ENCODE data around the gene DVL3.
A peak's percentile ranks its signal among the peaks of the same experiment; 100 is the strongest.

Gene DVL3

GRCh38 chr3:184177767-184178306 is 22.7 kb downstream of the DVL3 start:
- DNase-seq: no peak

DNA sequence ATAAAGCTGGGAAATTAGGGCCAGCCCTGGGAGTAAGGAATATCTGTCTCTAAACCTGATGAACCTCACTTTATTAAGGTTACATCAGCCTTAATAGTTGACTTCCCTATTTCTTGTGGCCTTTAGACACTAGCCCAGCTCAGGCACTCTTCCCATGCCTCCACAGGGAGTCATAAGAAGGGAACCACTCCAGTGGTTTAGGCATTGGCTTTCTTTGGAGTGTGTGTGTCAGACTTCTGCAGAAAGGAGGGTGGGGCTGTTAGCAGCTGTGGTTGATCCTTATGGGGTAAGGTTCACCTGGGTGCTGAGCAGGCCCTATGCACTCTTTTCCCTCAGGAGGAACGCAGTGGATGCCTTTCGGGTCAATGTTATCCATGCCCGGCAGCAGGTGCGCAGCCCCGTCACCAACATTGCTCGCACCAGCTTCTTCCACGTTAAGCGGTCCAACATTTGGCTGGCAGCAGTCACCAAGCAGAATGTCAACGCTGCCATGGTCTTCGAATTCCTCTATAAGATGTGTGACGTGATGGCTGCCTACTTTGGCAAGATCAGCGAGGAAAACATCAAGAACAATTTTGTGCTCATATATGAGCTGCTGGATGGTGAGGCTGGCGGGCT is 23.5 kb downstream of the DVL3 start:
- DNase-seq: no peak

- DNase-seq: no peak
Observed at GRCh38 chr3:184180165-184180564, 25.0 kb downstream of the DVL3 start.

GRCh38 chr3:184181596-184181995 is 26.4 kb downstream of the DVL3 start:
- no peak for DNase-seq

- no peak for DNase-seq
Observed at GRCh38 chr3:184183679-184184078, 28.5 kb downstream of the DVL3 start.

- DNase-seq: no peak
Observed at GRCh38 chr3:184184546-184185230, 29.5 kb downstream of the DVL3 start.

DNA sequence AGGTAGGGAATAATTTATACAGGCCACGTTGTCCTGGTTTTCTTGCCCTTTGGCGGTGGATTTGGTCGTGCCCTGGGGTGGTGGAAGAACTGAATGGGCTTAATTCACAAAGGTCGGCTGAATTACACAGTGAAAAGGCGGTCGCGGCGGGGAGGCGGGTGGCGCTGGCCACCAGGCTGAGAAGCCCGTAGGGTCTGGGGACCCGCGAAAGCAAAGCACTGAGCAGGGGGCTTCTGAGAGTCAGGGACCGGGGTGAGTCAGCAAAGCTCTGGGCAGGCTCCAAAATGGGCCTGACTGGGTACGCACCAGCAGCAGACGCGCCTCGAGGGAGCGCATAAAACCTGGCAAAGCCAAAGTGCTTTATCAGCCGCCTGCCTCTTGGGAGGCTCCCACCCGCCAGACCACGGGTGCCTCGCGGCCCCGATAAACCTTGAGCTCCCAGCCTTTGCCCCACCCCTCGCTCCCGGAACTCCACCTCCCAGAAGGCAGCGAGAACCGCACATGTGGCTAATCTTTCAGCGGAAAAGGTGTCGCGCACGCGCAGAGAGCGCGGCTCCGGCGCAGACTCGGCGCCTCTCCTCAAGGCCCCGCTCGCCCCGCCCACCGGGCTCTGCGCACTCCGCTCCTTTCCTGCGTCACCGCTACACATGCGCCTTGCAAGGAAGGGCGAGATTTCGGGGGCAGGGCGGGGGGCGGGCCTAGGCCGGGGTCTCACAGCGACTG is 30.4 kb downstream of the DVL3 start:
- DNase-seq: peak; percentile 96

DNA sequence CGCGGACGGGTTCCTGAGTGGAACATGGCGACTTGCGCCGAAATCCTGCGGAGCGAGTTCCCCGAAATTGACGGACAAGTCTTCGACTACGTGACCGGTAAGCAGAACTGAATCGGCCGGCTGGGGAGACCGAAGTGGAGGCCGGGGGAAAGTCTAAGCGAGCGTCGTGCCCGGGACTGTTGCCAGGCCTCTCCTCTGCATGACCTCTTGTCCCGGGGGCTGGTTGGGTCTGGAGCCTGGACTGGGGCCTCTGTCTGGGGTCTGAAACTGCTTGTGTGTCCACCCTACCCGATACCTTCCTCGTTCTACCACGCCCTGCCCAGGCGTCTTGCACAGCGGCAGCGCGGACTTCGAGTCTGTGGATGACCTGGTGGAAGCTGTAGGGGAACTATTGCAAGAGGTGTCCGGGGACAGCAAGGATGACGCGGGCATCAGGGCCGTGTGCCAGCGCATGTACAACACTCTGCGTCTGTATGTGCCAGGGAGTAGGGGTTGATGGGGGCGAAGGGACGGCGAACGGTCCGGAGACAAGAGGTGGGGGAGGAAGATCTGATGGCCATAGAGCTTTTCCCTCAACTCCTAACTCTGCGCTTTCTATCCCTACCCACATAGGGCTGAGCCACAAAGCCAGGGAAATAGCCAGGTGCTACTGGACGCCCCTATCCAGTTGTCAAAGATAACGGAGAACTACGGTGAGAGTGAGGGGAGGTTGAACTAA is 31.2 kb downstream of the DVL3 start, which contains the start of gene ABCF3:
Gene ABCF3 (plus strand): TSS at position 16 of the 718 bp plus-strand sequence. CDS start 9 bp downstream, at position 25.
- DNase-seq: no peak

DNA sequence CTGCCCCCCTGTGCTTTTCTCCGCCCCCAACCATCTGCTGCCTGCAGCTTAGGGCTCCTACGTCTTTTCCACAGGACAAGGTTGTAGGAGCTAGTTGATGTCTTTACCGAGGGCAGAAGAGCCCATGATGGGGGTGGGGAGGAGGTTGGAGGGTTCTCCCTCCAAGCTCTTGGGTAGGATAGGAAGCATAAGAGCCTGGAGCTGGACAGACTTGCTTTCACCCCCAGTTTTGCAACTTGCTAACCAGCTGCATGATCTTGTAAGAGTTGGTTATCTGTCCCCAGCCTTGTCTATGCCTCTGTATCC is 31.7 kb downstream of the DVL3 start:
- no peak for DNase-seq

- DNase-seq: no peak
Observed at GRCh38 chr3:184188080-184188479, 32.9 kb downstream of the DVL3 start.

DNA sequence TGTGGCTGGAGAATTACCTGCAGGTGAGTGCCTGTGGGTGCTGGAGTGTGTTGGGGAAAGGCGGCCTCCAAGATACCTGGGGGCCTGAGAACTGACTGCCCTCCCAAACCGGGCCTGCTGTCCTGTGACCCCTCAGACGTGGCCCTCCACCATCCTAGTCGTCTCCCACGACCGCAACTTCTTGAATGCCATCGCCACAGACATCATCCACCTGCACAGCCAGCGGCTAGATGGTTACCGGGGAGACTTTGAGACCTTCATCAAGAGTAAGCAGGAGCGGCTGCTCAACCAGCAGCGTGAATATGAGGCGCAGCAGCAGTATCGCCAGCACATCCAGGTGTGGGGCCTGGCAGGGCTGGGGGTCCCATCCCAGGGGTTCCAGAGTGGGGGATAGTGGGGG is 34.2 kb downstream of the DVL3 start:
- no peak for DNase-seq

DNA sequence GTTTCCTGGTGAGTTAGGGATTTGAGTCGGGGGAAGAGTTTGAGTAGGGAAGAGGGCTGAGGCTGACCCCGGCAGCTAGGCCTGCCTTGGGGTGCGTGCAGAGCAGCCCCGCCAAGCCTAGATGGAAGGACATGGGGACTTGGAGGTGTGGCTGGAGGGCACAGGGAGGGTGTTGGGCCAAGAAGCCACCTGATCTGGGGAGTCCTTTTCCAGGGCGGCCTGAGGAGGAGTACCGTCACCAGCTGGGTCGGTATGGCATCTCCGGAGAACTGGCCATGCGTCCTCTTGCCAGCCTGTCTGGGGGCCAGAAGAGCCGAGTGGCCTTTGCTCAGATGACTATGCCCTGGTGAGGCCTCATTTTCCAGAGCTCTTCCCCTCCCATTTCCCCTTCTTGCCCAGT is 37.7 kb downstream of the DVL3 start:
- no peak for DNase-seq

GRCh38 chr3:184193991-184194539 is 38.9 kb downstream of the DVL3 start:
- no peak for DNase-seq

DNA sequence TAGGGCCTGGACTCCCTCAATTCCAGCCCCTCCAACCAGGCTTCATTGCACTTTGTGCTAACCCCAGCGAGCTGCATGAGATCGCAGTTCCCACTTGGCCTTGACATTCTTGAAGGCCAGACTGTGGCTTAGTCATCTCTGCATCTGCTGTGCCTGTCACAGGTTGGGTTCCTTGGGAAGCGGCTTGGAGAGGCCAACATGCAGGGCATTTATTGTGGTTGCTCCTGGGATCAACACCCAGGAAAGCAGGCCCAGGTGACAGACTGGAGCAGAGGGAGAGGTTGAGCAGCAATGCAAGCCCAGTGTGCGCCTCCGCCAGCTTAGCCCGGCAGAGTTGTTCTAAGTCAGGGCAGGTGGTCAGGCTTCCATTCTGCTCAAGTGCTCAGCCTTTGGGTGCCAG is 41.4 kb downstream of the DVL3 start:
- DNase-seq: peak; percentile 27

DNA sequence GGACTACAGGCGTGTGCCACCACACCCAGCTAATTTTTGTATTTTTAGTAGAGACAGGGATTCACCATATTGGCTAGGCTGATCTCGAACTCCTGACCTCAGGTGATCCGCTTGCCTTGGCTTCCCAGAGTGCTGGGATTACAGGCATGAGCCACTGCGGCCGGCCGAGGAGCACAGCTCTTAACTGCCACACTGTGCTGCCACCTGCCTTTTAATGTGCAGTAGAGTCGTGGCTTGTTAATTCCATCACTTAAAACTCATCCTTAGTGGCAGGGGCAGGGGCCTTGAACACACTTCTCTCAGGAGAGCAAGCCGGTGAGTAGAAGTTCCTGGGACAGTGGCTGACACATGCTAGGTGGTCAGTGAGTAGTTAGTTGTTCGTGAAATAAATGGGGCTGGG is 43.3 kb downstream of the DVL3 start:
- DNase-seq: no peak

DNA sequence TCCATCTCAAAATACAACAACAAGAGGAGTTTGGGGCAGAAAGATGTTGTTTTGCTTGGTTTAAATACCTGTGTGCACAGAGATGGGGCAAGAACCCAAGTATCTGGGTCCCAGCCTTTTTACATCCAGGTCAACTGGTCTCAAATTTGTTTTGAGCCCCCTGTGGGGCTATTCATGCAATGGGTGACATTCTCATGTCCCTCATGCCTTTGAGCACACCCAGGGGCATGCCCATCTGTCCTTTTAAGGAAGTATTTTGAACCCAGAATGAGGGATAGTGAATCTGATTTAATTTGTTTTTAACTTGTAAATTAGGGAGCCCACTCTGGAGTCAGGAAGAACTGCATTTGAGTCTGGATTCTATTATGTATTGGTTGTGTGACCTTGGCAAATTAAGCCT is 45.6 kb downstream of the DVL3 start:
- DNase-seq: no peak

DNA sequence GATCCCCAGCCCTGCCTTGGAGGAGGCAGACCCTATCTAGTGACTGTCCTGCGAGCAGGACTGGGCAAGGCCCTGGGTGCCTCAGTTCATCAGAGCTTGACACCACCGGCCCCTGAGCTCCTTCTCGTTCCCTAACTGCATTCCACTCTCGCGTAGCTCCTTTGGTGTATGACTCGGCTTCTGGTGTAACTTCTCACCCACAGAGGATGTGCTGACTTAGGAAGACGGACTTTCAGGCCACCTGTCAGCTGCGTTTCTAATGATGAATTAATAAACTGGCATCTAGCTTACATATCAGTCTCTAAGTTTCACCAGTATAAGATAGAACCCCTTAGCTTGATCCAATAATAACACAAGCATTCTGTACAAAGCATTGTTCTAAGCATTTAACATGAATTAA is 48.3 kb downstream of the DVL3 start:
- DNase-seq: no peak

DNA sequence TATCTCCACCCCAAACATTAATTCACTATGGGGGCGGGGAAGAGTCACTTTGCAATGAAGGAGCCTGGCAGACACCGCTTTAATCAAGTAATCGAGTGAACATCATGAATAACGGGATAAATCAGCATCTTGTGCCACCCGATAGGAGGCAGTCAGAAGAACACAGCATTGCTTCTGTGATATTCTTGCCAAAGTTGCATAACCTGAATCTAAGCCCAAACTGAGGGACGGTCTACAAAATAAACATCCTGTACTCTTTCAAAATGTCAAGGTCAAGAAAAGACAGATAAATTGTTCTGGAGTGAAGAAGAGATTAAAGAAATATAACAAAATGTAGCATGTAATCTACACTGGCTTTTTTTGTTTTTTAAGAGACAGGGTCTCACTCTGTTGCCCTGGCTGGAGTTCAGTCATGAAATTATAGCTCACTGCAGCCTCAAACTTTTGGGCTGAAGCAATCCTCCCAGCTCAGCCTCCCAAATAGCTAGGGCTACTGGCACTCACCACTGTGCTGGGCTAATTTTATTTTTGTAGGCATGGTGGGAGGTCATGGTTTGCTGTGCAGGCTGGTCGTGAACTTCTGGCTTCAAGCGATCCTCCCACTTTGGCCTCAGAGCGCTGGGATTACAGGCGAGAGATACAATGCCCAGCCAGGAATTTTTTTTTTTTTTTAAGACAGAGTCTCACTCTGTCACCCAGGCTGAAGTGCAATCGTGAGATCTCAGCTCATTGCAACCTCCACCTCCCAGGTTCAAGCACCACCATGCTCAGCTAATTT is 54.2 kb downstream of the DVL3 start:
- no peak for DNase-seq

DNA sequence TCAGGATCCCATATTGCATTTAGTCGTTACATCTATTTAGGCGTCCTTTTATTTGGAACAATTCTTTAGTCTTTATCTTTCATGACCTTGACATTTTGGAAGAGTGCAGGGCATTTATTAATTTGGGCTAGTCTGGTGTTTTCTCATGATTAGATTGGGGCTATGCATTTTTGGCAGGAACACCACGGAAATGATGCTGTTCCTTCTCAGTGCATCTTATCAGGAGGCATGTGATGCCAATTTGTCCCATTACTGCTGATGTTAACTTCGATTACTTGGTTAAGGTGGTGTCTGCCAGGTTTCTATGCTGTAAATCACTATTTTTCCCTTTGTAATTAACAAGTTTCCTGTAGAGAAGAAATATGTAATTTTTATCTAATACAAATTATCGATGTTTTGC is 56.1 kb downstream of the DVL3 start:
- DNase-seq: no peak

DNA sequence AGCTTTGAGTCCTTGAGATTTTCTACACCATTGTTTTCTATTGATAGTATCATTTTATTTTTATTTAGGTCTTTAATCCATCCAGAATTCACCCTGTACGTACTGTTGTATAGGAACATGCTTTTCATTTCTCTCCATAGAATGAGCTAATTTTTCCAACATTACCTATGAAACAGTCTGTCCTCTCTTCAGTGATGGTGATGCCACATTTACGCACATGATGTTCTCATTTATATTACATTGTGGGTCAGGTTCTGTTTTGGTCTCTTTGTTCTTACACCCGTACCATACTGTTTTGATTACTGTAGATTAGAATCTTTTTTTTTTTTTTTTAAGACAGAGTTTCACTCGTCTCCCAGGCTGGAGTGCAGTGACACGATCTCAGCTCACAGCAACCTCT is 56.5 kb downstream of the DVL3 start:
- DNase-seq: no peak

DNA sequence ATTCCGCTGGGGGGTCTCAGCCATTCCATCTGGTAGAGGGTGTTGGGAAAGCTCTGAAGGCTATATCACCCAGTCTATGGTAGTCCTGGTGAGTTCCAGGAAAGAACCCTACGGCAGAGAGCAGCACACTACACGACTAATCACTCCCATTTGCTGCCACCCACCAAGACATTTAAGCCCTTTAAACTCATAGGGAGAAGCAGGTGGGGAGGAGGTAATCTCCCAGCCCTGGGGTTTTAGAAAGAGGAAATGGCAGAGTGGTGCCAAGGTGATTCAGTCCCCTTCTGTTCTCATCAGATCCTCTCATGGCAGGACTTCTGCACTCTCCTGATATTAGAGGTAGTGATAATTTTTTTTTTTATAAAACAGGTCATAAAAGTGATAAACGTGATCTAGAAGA is 63.6 kb downstream of the DVL3 start:
- no peak for DNase-seq

DNA sequence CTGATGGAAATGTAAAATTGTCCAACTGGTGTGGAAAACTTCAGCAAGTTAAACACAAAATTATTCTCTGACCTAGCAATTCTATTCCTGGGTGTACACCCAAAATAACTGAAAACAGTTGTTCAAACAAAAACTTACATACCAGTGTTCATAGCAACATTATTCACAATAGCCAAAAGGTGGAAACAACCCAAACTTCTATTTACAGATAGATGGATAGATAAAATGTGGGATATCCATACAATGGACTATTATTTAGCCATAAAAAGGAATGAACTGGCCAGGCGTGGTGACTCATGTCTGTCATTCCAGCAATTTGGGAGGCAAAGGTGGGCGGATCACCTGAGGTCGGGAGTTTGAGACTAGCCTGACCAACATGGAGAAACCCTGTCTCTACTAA is 67.3 kb downstream of the DVL3 start:
- DNase-seq: no peak
